Stomach (tissue), 9 donors: Measurements from ENCODE around the gene TBC1D26. TPM values are rescaled to one million over a fixed set of nuclear protein-coding genes. Genes with fewer than 3 reads are reported as not detected.
"Not testable (repeated sequence)": the region's sequence is repeated elsewhere in the genome, so short reads cannot be mapped to it uniquely, and the experiment has no call there.

ENCODE experiments used
- DNase-seq, 2 donors: peaks; one replicate each; pipeline versions ENCODE4 v3.0.0 to v3.0.0-alpha.2; 2013 to 2019
- H3K27ac ChIP-seq, 5 donors: fragments of 200-600 bp in 4 of 5; sonication (generic) in 4 of 5; one replicate each; pipeline ENCODE4 v1.5.1; 2013 to 2019; ENCODE audit warnings: mild to moderate bottlenecking in 1 of 5, moderate library complexity in 1 of 5
- H3K27me3 ChIP-seq, 3 donors: fragments of 200-600 bp; sonication (generic); one replicate each; pipeline ENCODE4 v1.5.1; 2017 to 2019; ENCODE audit warnings: mixed run types in 1 of 3
- H3K36me3 ChIP-seq, 4 donors: fragments of 200-600 bp; sonication (generic); 1 replicate in 3 of 4; 2 replicates in 1 of 4; pipeline ENCODE4 v1.5.1; 2016 to 2019
- H3K4me1 ChIP-seq, 4 donors: fragments of 200-600 bp; sonication (generic); one replicate each; pipeline ENCODE4 v1.5.1; 2016 to 2019
- H3K4me3 ChIP-seq, 4 donors: fragments of 200-600 bp; sonication (generic) in 3 of 4; one replicate each; pipeline ENCODE4 v1.5.1; 2016 to 2019; ENCODE audit warnings: mild to moderate bottlenecking in 1 of 4
- H3K9me3 ChIP-seq, 4 donors: fragments of 200-600 bp; sonication (generic); one replicate each; pipeline ENCODE4 v1.5.1; 2016 to 2019
- CTCF ChIP-seq, 7 experiments: fragments of 450-650 bp in 4 of 7; fragments of 200-600 bp in 3 of 7; sonication (generic) in 3 of 7; IDR thresholded peaks; one replicate each; pipeline ENCODE4 v1.5.1; 2016 to 2019; ENCODE audit warnings: antibody characterized with exemption in 7 of 7, control low read depth in 2 of 7, mild to moderate bottlenecking in 1 of 7
- EP300 ChIP-seq: sonication (generic); formaldehyde crosslinking; IDR thresholded peaks from one replicate; pipeline ENCODE4 v1.6.1; 2017; ENCODE audit warnings: antibody characterized with exemption
- POLR2A ChIP-seq, 4 donors: fragments of 450-650 bp; IDR thresholded peaks; one replicate each; pipeline ENCODE4 v1.6.1; 2016; ENCODE audit warnings: antibody characterized with exemption in 4 of 4, control low read depth in 2 of 4, mild to moderate bottlenecking in 1 of 4, moderate library complexity in 1 of 4
- POLR2AphosphoS5 ChIP-seq, 3 donors: sonication (generic); formaldehyde crosslinking; IDR thresholded peaks; one replicate each; pipeline ENCODE4 v1.6.1; 2016; ENCODE audit warnings: antibody characterized with exemption in 3 of 3
- WGBS, 5 donors: extraction: QIAGEN DNeasy Blood & Tissue Kit in 3 of 5; methylation state at CpG; one replicate each; pipeline versions ENCODE4 v1.1.5 to v1.1.7; 2013 to 2018; 5-methylcytosine and 5-hydroxymethylcytosine counted together
- intact Hi-C: fragments of 100-400 bp; cut with DNase I; formaldehyde crosslinking; loops from one replicate; pipeline ENCODE4 v1.15.1; 2023; ENCODE audit warnings: low total_unique reads
- polyA plus RNA-seq, 3 donors: library from polyadenylated mRNA; stranded (reverse); fragments of 200-250 nt; gene quantifications; one replicate each; pipeline ENCODE4 v1.2.3, GENCODE V29; 2013
- total RNA-seq, 5 donors: library from RNA; depleted of rRNA; stranded (reverse); fragments of >200 nt; gene quantifications; one replicate each; pipeline versions ENCODE4 v1.1.0 to v1.2.3, GENCODE V29; 2014 to 2016
- donor health status: healthy with polysubstance abuse.
- donor health status: Bipolar disorder and iron deficiency.
- donor health status: healthy.

Gene TBC1D26
- total and polyA plus RNA-seq, 8 donors, result 0.05 to 0.37 TPM; not detected in 6

- peaks cover 7 to 68% (median 62%) of the 10 kb centered on the region in 4 donors for H3K36me3 ChIP-seq
- H3K27ac ChIP-seq, intact Hi-C loops, H3K4me1 ChIP-seq, DNase-seq, H3K4me3 ChIP-seq, H3K27me3 ChIP-seq: not testable (repeated sequence)
- peaks cover 0 to 60% (median 28%) of the 10 kb centered on the region in 4 donors for H3K9me3 ChIP-seq
- WGBS, 5 donors, result 79 to 100% (median 94%) methylated on average over 1 to 3 of the region's 3 CpGs
Observed at GRCh38 chr17:15708879-15709278, 23.2 kb upstream of the TBC1D26 start.

- H3K27me3 ChIP-seq, H3K4me3 ChIP-seq, DNase-seq, H3K4me1 ChIP-seq, intact Hi-C loops, H3K27ac ChIP-seq: not testable (repeated sequence)
- Histone ChIP-seq H3K9me3 (peaks cover 8 to 71% (median 37%) of the 10 kb centered on the region in 4 donors), H3K36me3 (peaks cover 0 to 33% (median 16%) of the 10 kb centered on the region in 4 donors)
- WGBS, 5 donors, result 93 to 98% (median 96%) methylated on average over 10 to 11 of the region's 11 CpGs
Observed at GRCh38 chr17:15716601-15717563, 15.2 kb upstream of the TBC1D26 start.

- H3K4me3 ChIP-seq, H3K4me1 ChIP-seq, DNase-seq, H3K9me3 ChIP-seq, H3K36me3 ChIP-seq, intact Hi-C loops, H3K27ac ChIP-seq, H3K27me3 ChIP-seq: not testable (repeated sequence)
- WGBS, 5 donors, result 66 to 96% (median 89%) methylated on average over 5 to 13 of the region's 14 CpGs; no CpG with 5 or more reads in 1 of the 5 donors
Observed at GRCh38 chr17:15730535-15730934, 1.5 kb upstream of the TBC1D26 start.

- H3K27me3 ChIP-seq, intact Hi-C loops, H3K36me3 ChIP-seq, H3K4me1 ChIP-seq, H3K27ac ChIP-seq, H3K9me3 ChIP-seq, H3K4me3 ChIP-seq, DNase-seq: not testable (repeated sequence)
- WGBS, 5 donors, result 88 to 93% (median 93%) methylated on average over 6 to 8 of the region's 10 CpGs
Observed at GRCh38 chr17:15733174-15733789, 1.2 kb downstream of the TBC1D26 start.

GRCh38 chr17:15736578-15736977 is 4.5 kb downstream of the TBC1D26 start:
- H3K4me3 ChIP-seq, H3K27ac ChIP-seq, H3K36me3 ChIP-seq, H3K27me3 ChIP-seq, DNase-seq, H3K4me1 ChIP-seq, intact Hi-C loops, H3K9me3 ChIP-seq: not testable (repeated sequence)
- 79 to 90% (median 85%) methylated on average over 3 to 5 of the region's 5 CpGs for WGBS, 5 donors

GRCh38 chr17:15738066-15738465 is 6.0 kb downstream of the TBC1D26 start:
- Histone ChIP-seq H3K9me3 (no peaks in the 10 kb centered on the region), H3K4me1 (no peaks in the 10 kb centered on the region), H3K27ac (no peak overlapping the region), H3K27me3 (peaks cover 0 to 13% (median 0%) of the 10 kb centered on the region in 3 donors), H3K4me3 (no peak overlapping the region), H3K36me3 (no peaks in the 10 kb centered on the region)
- no peak for DNase-seq
- intact Hi-C loops, result no loop called here
- no peak for TF ChIP-seq POLR2A (IDR thresholded peaks at IDR 0.05)
- TF ChIP-seq CTCF (IDR thresholded peaks at IDR 0.05), result no peak
- no peak for TF ChIP-seq POLR2AphosphoS5 (IDR thresholded peaks at IDR 0.05)
- TF ChIP-seq EP300, result no peak
- 60 to 80% (median 64%) methylated on average over 3 to 10 of the region's 10 CpGs for WGBS, 5 donors

GRCh38 chr17:15739259-15739658 is 7.2 kb downstream of the TBC1D26 start:
- H3K4me3 ChIP-seq, H3K4me1 ChIP-seq, H3K9me3 ChIP-seq, DNase-seq, intact Hi-C loops, H3K36me3 ChIP-seq, H3K27ac ChIP-seq: not testable (repeated sequence)
- WGBS, 5 donors, result 87 to 93% (median 90%) methylated on average over 10 of the region's 11 CpGs
- peaks cover 0 to 18% (median 0%) of the 10 kb centered on the region in 3 donors for H3K27me3 ChIP-seq

GRCh38 chr17:15740041-15740440 is 8.0 kb downstream of the TBC1D26 start:
- H3K4me3 ChIP-seq, DNase-seq, H3K4me1 ChIP-seq, H3K9me3 ChIP-seq, intact Hi-C loops, H3K36me3 ChIP-seq, H3K27ac ChIP-seq: not testable (repeated sequence)
- H3K27me3 ChIP-seq, result peaks cover 0 to 18% (median 0%) of the 10 kb centered on the region in 3 donors
- WGBS, 5 donors, result 65 to 91% (median 69%) methylated on average over 4 to 8 of the region's 8 CpGs
